GM12874 (cell line): ENCODE results near the gene CRHBP.

ENCODE experiments used
- CTCF ChIP-seq: IDR thresholded peaks from 2 replicates; pipeline ENCODE4 v1.5.1; 2011; ENCODE audit warnings: low read depth, mild to moderate bottlenecking, control low read depth, low read length, moderate library complexity; ENCODE audit not compliant: insufficient read depth

Gene CRHBP

GRCh38 chr5:76952795-76953536 is at the start of gene CRHBP:
Gene CRHBP (plus strand): TSS chr5:76953045. CDS start chr5:76953135, 90 bp downstream.
- TF ChIP-seq CTCF: no peak

- TF ChIP-seq CTCF: no peak
These were observed 44.7 kb upstream of the CRHBP start for GRCh38 chr5:76908166-76908565.

GRCh38 chr5:76918539-76918938 is 34.3 kb upstream of the CRHBP start:
- TF ChIP-seq CTCF: no peak

- no peak for TF ChIP-seq CTCF
These were observed 32.4 kb upstream of the CRHBP start for GRCh38 chr5:76920491-76920890.

GRCh38 chr5:76926329-76927105 is 26.3 kb upstream of the CRHBP start:
- TF ChIP-seq CTCF: no peak

GRCh38 chr5:76927961-76928360 is 24.9 kb upstream of the CRHBP start:
- TF ChIP-seq CTCF: no peak

- TF ChIP-seq CTCF: no peak
These were observed 22.8 kb upstream of the CRHBP start for GRCh38 chr5:76930083-76930482.
